Stomach (tissue), 9 donors: ENCODE results near the gene GGACT. TPM values are rescaled to one million over a fixed set of nuclear protein-coding genes. Genes with fewer than 3 reads are reported as not detected.

ENCODE experiments used
- DNase-seq, 2 donors: peaks; one replicate each; pipeline versions ENCODE4 v3.0.0 to v3.0.0-alpha.2; 2013 to 2019
- H3K27ac ChIP-seq, 5 donors: fragments of 200-600 bp in 4 of 5; sonication (generic) in 4 of 5; one replicate each; pipeline ENCODE4 v1.5.1; 2013 to 2019; ENCODE audit warnings: mild to moderate bottlenecking in 1 of 5, moderate library complexity in 1 of 5
- H3K27me3 ChIP-seq, 3 donors: fragments of 200-600 bp; sonication (generic); one replicate each; pipeline ENCODE4 v1.5.1; 2017 to 2019; ENCODE audit warnings: mixed run types in 1 of 3
- H3K36me3 ChIP-seq, 4 donors: fragments of 200-600 bp; sonication (generic); 1 replicate in 3 of 4; 2 replicates in 1 of 4; pipeline ENCODE4 v1.5.1; 2016 to 2019
- H3K4me1 ChIP-seq, 4 donors: fragments of 200-600 bp; sonication (generic); one replicate each; pipeline ENCODE4 v1.5.1; 2016 to 2019
- H3K4me3 ChIP-seq, 4 donors: fragments of 200-600 bp; sonication (generic) in 3 of 4; one replicate each; pipeline ENCODE4 v1.5.1; 2016 to 2019; ENCODE audit warnings: mild to moderate bottlenecking in 1 of 4
- H3K9me3 ChIP-seq, 4 donors: fragments of 200-600 bp; sonication (generic); one replicate each; pipeline ENCODE4 v1.5.1; 2016 to 2019
- EP300 ChIP-seq: sonication (generic); formaldehyde crosslinking; IDR thresholded peaks from one replicate; pipeline ENCODE4 v1.6.1; 2017; ENCODE audit warnings: antibody characterized with exemption
- POLR2A ChIP-seq, 4 donors: fragments of 450-650 bp; IDR thresholded peaks; one replicate each; pipeline ENCODE4 v1.6.1; 2016; ENCODE audit warnings: antibody characterized with exemption in 4 of 4, control low read depth in 2 of 4, mild to moderate bottlenecking in 1 of 4, moderate library complexity in 1 of 4
- POLR2AphosphoS5 ChIP-seq, 3 donors: sonication (generic); formaldehyde crosslinking; IDR thresholded peaks; one replicate each; pipeline ENCODE4 v1.6.1; 2016; ENCODE audit warnings: antibody characterized with exemption in 3 of 3
- whole genome bisulfite sequencing, 5 donors: extraction: QIAGEN DNeasy Blood & Tissue Kit in 3 of 5; methylation state at CpG; one replicate each; pipeline versions ENCODE4 v1.1.5 to v1.1.7; 2013 to 2018; 5-methylcytosine and 5-hydroxymethylcytosine counted together
- intact Hi-C: fragments of 100-400 bp; cut with DNase I; formaldehyde crosslinking; loops from one replicate; pipeline ENCODE4 v1.15.1; 2023; ENCODE audit warnings: low total_unique reads
- polyA plus RNA-seq, 3 donors: library from polyadenylated mRNA; stranded (reverse); fragments of 200-250 nt; gene quantifications; one replicate each; pipeline ENCODE4 v1.2.3, GENCODE V29; 2013
- total RNA-seq, 5 donors: library from RNA; depleted of rRNA; stranded (reverse); fragments of >200 nt; gene quantifications; one replicate each; pipeline versions ENCODE4 v1.1.0 to v1.2.3, GENCODE V29; 2014 to 2016
- TF ChIP-seq, protein P1 (sequence below), 7 experiments: fragments of 450-650 bp in 4 of 7; fragments of 200-600 bp in 3 of 7; sonication (generic) in 3 of 7; IDR thresholded peaks; one replicate each; pipeline ENCODE4 v1.5.1; 2016 to 2019; ENCODE audit warnings: antibody characterized with exemption in 7 of 7, control low read depth in 2 of 7, mild to moderate bottlenecking in 1 of 7
- donor health status: healthy with polysubstance abuse.
- donor health status: Bipolar disorder and iron deficiency.
- donor health status: healthy.

GGACT gene
- total and polyA plus RNA-seq, 8 donors, result 1.4 to 13.2 (median 6.0) TPM

- Histone ChIP-seq H3K4me1 (peaks cover 0 to 36% (median 8%) of the 10 kb centered on the region in 4 donors), H3K27ac (no peak overlapping the region), H3K4me3 (no peak overlapping the region), H3K36me3 (peaks cover 0 to 9% (median 0%) of the 10 kb centered on the region in 4 donors), H3K27me3 (no peaks in the 10 kb centered on the region), H3K9me3 (no peaks in the 10 kb centered on the region)
- DNase-seq, result no peak
- intact Hi-C loops, result loop anchor here (10.0 kb wide), 2 partner anchors 601 to 861 kb away; no protein-coding TSS in a partner anchor
- TF ChIP-seq POLR2AphosphoS5 (IDR thresholded peaks at IDR 0.05) (no peak), POLR2A (IDR thresholded peaks at IDR 0.05) (no peak), EP300 (no peak)
- TF ChIP-seq, protein P1, sequence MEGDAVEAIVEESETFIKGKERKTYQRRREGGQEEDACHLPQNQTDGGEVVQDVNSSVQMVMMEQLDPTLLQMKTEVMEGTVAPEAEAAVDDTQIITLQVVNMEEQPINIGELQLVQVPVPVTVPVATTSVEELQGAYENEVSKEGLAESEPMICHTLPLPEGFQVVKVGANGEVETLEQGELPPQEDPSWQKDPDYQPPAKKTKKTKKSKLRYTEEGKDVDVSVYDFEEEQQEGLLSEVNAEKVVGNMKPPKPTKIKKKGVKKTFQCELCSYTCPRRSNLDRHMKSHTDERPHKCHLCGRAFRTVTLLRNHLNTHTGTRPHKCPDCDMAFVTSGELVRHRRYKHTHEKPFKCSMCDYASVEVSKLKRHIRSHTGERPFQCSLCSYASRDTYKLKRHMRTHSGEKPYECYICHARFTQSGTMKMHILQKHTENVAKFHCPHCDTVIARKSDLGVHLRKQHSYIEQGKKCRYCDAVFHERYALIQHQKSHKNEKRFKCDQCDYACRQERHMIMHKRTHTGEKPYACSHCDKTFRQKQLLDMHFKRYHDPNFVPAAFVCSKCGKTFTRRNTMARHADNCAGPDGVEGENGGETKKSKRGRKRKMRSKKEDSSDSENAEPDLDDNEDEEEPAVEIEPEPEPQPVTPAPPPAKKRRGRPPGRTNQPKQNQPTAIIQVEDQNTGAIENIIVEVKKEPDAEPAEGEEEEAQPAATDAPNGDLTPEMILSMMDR (IDR thresholded peaks at IDR 0.05), result no peak
- WGBS, 5 donors, result 71 to 89% (median 82%) methylated on average over 19 to 20 of the region's 20 CpGs
Observed at GRCh38 chr13:100515410-100515800, 73.2 kb downstream of the GGACT start.

DNA sequence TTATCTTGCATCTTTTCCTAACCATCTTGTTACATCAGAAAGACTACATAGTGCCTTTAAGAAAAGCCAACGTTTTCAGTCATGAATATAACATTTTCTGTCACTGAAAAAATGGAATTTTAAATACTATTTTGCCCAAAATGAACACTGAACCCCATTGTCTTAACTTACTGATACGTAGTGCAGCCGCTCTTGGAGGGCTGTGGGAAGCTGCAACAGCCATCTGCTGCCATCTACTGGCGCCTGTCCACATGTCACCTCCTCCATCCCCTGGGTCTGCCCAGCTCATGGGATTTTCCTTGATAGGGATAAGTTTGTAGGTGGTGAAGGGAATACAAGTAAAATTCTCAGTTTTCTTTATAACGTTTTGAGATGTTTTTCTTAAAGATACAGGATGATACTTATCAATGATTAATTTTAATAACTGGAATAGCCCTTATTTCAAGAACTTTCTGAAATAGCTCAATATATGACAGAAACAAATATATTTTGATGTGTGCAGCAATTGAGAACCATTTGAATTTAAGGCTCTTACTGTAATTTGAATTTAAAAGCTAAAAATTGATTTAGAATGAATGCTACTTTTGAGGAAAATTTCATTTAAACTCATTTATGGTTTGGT, 73.7 kb downstream of the GGACT start:
- no peaks in the 10 kb centered on the region for H3K27me3 ChIP-seq
- H3K4me3 ChIP-seq, result no peak overlapping the region
- intact Hi-C loops, result loop anchor here (10.0 kb wide), 2 partner anchors 600 to 860 kb away; no protein-coding TSS in a partner anchor
- peaks cover 0 to 9% (median 0%) of the 10 kb centered on the region in 4 donors for H3K36me3 ChIP-seq
- no peaks in the 10 kb centered on the region for H3K9me3 ChIP-seq
- TF ChIP-seq POLR2AphosphoS5 (IDR thresholded peaks at IDR 0.05), result peak in 1 of 3 donors; percentile 8
- TF ChIP-seq, protein P1 (IDR thresholded peaks at IDR 0.05), result peak in 5 of 7 experiments; percentile 54 to 82 (median 73)
- no peak for TF ChIP-seq POLR2A (IDR thresholded peaks at IDR 0.05)
- no peak for TF ChIP-seq EP300
- peaks cover 0 to 36% (median 8%) of the 10 kb centered on the region in 4 donors for H3K4me1 ChIP-seq
- H3K27ac ChIP-seq, result no peak overlapping the region
- 1 to 4% (median 2%) methylated on average over 5 of the region's 5 CpGs for WGBS, 5 donors
- DNase-seq, result peak; percentile 80 to 92

- peaks cover 0 to 9% (median 0%) of the 10 kb centered on the region in 4 donors for H3K36me3 ChIP-seq
- no peaks in the 10 kb centered on the region for H3K9me3 ChIP-seq
- no peak for DNase-seq
- no peak overlapping the region for H3K27ac ChIP-seq
- TF ChIP-seq POLR2AphosphoS5 (IDR thresholded peaks at IDR 0.05) (no peak), EP300 (no peak), POLR2A (IDR thresholded peaks at IDR 0.05) (no peak)
- TF ChIP-seq, protein P1 (IDR thresholded peaks at IDR 0.05), result no peak
- H3K27me3 ChIP-seq, result no peaks in the 10 kb centered on the region
- peaks cover 0 to 36% (median 8%) of the 10 kb centered on the region in 4 donors for H3K4me1 ChIP-seq
- 63 to 70% (median 69%) methylated on average over 8 of the region's 8 CpGs for WGBS, 5 donors
- H3K4me3 ChIP-seq, result no peak overlapping the region
- intact Hi-C loops, result loop anchor here (10.0 kb wide), 2 partner anchors 599 to 859 kb away; no protein-coding TSS in a partner anchor
Observed at GRCh38 chr13:100513987-100514670, 74.5 kb downstream of the GGACT start.

- Histone ChIP-seq H3K27me3 (no peaks in the 10 kb centered on the region), H3K9me3 (no peaks in the 10 kb centered on the region), H3K36me3 (peaks cover 0 to 9% (median 0%) of the 10 kb centered on the region in 4 donors), H3K27ac (no peak overlapping the region), H3K4me1 (peaks cover 0 to 33% (median 8%) of the 10 kb centered on the region in 4 donors), H3K4me3 (no peak overlapping the region)
- TF ChIP-seq POLR2A (IDR thresholded peaks at IDR 0.05) (no peak), POLR2AphosphoS5 (IDR thresholded peaks at IDR 0.05) (no peak), EP300 (no peak)
- TF ChIP-seq, protein P1 (IDR thresholded peaks at IDR 0.05), result no peak
- DNase-seq, result no peak
- intact Hi-C loops, result loop anchor here (10.0 kb wide), 2 partner anchors 598 to 858 kb away; no protein-coding TSS in a partner anchor
- WGBS, 5 donors, result 72 to 79% (median 75%) methylated on average over 3 of the region's 3 CpGs
Observed at GRCh38 chr13:100513171-100513570, 75.4 kb downstream of the GGACT start.
